IMR-90 (cell line): ENCODE measurements around the gene SPHK1. TPM values are rescaled to one million over a fixed set of nuclear protein-coding genes. Genes with fewer than 3 reads are reported as not detected.

Experiments used
- ATAC-seq: fragments of 200-7000 bp; cut with Tn5 transposase; 2 replicates; pipeline ENCODE4 v1.9.1; 2020; ENCODE audit warnings: low read depth, mild to moderate bottlenecking, moderate library complexity
- BruUV-seq: library from RNA; stranded (reverse); fragments of 400-500 nt; replicated peaks from 2 replicates; lab custom pipeline; 2021; lab: Mats Ljungman, UMichigan
- CTCF ChIA-PET: fragments of 300-600 bp; formaldehyde crosslinking; extraction: SDS; loops from one replicate; lab custom pipeline; 2021; ENCODE audit warnings: antibody characterized with exemption; lab: Yijun Ruan, JAX
- POLR2A ChIA-PET: fragments of 300-600 bp; sonication (Branson Sonifier 250); formaldehyde crosslinking; loops from one replicate; lab custom pipeline; 2022; ENCODE audit warnings: antibody characterized with exemption; ENCODE audit not compliant: unreplicated experiment; lab: Charles Lee
- DNase-seq: peaks from one replicate; pipeline ENCODE4 v3.0.0; 2013
- H2AFZ ChIP-seq: replicated peaks from 2 replicates; pipeline ENCODE3; 2013; ENCODE audit warnings: low read length, mild to moderate bottlenecking; ENCODE audit not compliant: poor library complexity
- H2AK5ac ChIP-seq: 2 replicates; pipeline ENCODE4 v1.6.1; 2013; ENCODE audit warnings: low read depth, low read length, inconsistent platforms
- H2AK9ac ChIP-seq: replicated peaks from 2 replicates; pipeline ENCODE3; 2013; ENCODE audit warnings: mild to moderate bottlenecking, low read depth, low read length, moderate library complexity; ENCODE audit not compliant: poor library complexity
- H2BK120ac ChIP-seq: 2 replicates; pipeline ENCODE4 v1.6.1; 2013; ENCODE audit warnings: low read depth, low read length, inconsistent platforms
- H2BK15ac ChIP-seq: 3 replicates; pipeline ENCODE4 v1.6.1; 2013; ENCODE audit warnings: low read depth, low read length, inconsistent platforms
- H2BK20ac ChIP-seq: 2 replicates; pipeline ENCODE4 v1.6.1; 2013; ENCODE audit warnings: low read depth, mild to moderate bottlenecking, inconsistent platforms, low read length, moderate library complexity
- H2BK5ac ChIP-seq: 2 replicates; pipeline ENCODE4 v1.6.1; 2013; ENCODE audit warnings: mild to moderate bottlenecking, low read depth, low read length, inconsistent platforms; ENCODE audit not compliant: poor library complexity, severe bottlenecking
- H3K14ac ChIP-seq: replicated peaks from 2 replicates; pipeline ENCODE4 v1.6.1; 2013; ENCODE audit warnings: low read depth, low read length, inconsistent platforms
- H3K18ac ChIP-seq: 2 replicates; pipeline ENCODE4 v1.6.1; 2013; ENCODE audit warnings: low read depth, low read length, control low read depth
- H3K23ac ChIP-seq: 2 replicates; pipeline ENCODE4 v1.6.1; 2013; ENCODE audit warnings: low read depth, low read length, inconsistent platforms
- H3K27ac ChIP-seq: 2 replicates; pipeline ENCODE4 v1.5.1; 2013; ENCODE audit warnings: mild to moderate bottlenecking, control low read depth, low read length; ENCODE audit not compliant: insufficient read depth
- H3K27me3 ChIP-seq: 2 replicates; pipeline ENCODE4 v1.6.1; 2013; ENCODE audit warnings: low read length; ENCODE audit not compliant: control insufficient read depth, insufficient read depth
- H3K36me3 ChIP-seq: 2 replicates; pipeline ENCODE4 v1.6.1; 2013; ENCODE audit warnings: low read length, mixed read lengths; ENCODE audit not compliant: control insufficient read depth, insufficient read depth
- H3K4ac ChIP-seq: 2 replicates; pipeline ENCODE4 v1.6.1; 2013; ENCODE audit warnings: low read depth, low read length, inconsistent platforms
- H3K4me1 ChIP-seq: 2 replicates; pipeline ENCODE4 v1.6.1; 2013; ENCODE audit warnings: low read length, mixed read lengths; ENCODE audit not compliant: control insufficient read depth, insufficient read depth
- H3K4me2 ChIP-seq: 2 replicates; pipeline ENCODE4 v1.6.1; 2013; ENCODE audit warnings: low read depth, mild to moderate bottlenecking, control low read depth, low read length, moderate library complexity
- H3K4me3 ChIP-seq: 2 replicates; pipeline ENCODE4 v1.5.1; 2013; ENCODE audit warnings: low read depth, mild to moderate bottlenecking, control low read depth, low read length, moderate library complexity; ENCODE audit not compliant: insufficient read depth
- H3K56ac ChIP-seq: 2 replicates; pipeline ENCODE4 v1.6.1; 2013; ENCODE audit warnings: low read length, inconsistent platforms; ENCODE audit not compliant: insufficient read depth; ENCODE audit errors: extremely low read depth
- H3K79me1 ChIP-seq, 2 experiments: 2 replicates each; pipeline ENCODE4 v1.6.1; 2013; ENCODE audit warnings: low read length in 2 of 2, inconsistent platforms in 1 of 2, low read depth in 1 of 2
- H3K9ac ChIP-seq: 2 replicates; pipeline ENCODE4 v1.6.1; 2013; ENCODE audit warnings: low read depth, low read length, control low read depth
- H3K9me1 ChIP-seq: 2 replicates; pipeline ENCODE4 v1.6.1; 2013; ENCODE audit warnings: low read length, inconsistent platforms; ENCODE audit not compliant: insufficient read depth
- H3K9me3 ChIP-seq: 2 replicates; pipeline ENCODE4 v1.6.1; 2013; ENCODE audit warnings: low read length; ENCODE audit not compliant: control insufficient read depth, insufficient read depth
- H4K20me1 ChIP-seq: 2 replicates; pipeline ENCODE4 v1.6.1; 2013; ENCODE audit warnings: low read length, inconsistent platforms; ENCODE audit not compliant: insufficient read depth
- H4K5ac ChIP-seq: 2 replicates; pipeline ENCODE4 v1.6.1; 2013; ENCODE audit warnings: mild to moderate bottlenecking, low read depth, low read length, control low read depth
- H4K8ac ChIP-seq, 2 experiments: 2 replicates each; pipeline ENCODE4 v1.6.1; 2013; ENCODE audit warnings: low read depth in 2 of 2, low read length in 2 of 2, control low read depth in 1 of 2, inconsistent platforms in 1 of 2
- H4K91ac ChIP-seq: 2 replicates; pipeline ENCODE4 v1.6.1; 2013; ENCODE audit warnings: low read depth, low read length, inconsistent platforms; ENCODE audit not compliant: insufficient read depth
- CHD1 ChIP-seq: IDR thresholded peaks from 2 replicates; pipeline ENCODE4 v1.6.1; 2012; ENCODE audit warnings: low read depth, low read length, improper control_type of control experiment
- MAFK ChIP-seq: IDR thresholded peaks from 2 replicates; pipeline ENCODE4 v1.6.1; 2012; ENCODE audit warnings: low read depth, low read length, improper control_type of control experiment
- NFE2L2 ChIP-seq: fragments of 150-350 bp; IDR thresholded peaks from 2 replicates; pipeline ENCODE4 v1.6.1; 2016; ENCODE audit warnings: low read depth, mild to moderate bottlenecking, low read length
- POLR2A ChIP-seq: IDR thresholded peaks from 2 replicates; pipeline ENCODE4 v1.6.1; 2012; ENCODE audit warnings: mild to moderate bottlenecking, low read depth, low read length
- RCOR1 ChIP-seq: IDR thresholded peaks from 2 replicates; pipeline ENCODE4 v1.6.1; 2012; ENCODE audit warnings: mild to moderate bottlenecking, low read length, improper control_type of control experiment; ENCODE audit not compliant: insufficient replicate concordance
- RFX5 ChIP-seq: IDR thresholded peaks from 2 replicates; pipeline ENCODE4 v1.8.0; 2012; ENCODE audit warnings: low read depth, mild to moderate bottlenecking, low read length, moderate library complexity
- USF2 ChIP-seq: fragments of 150-350 bp; IDR thresholded peaks from 2 replicates; pipeline ENCODE4 v1.6.1; 2017; ENCODE audit warnings: mild to moderate bottlenecking, antibody characterized with exemption, low read length, low read depth
- WGBS, 2 experiments: methylation state at CpG; one replicate each; pipeline versions ENCODE4 v1.1.5 to v1.1.7; 2013; ENCODE audit warnings: missing lambda C conversion rate in 2 of 2; ENCODE audit not compliant: insufficient read length in 1 of 2; ENCODE audit errors: extremely low coverage in 2 of 2; 5-methylcytosine and 5-hydroxymethylcytosine counted together
- dilution Hi-C: fragments of 300-500 bp; cut with HindIII; formaldehyde crosslinking; loops from one replicate; pipeline ENCODE4 v1.14.3; 2018; ENCODE audit warnings: low sequenced_read_pairs; ENCODE audit not compliant: unreplicated experiment
- in situ Hi-C: fragments of 300-500 bp; cut with MboI; formaldehyde crosslinking; loops from 3 replicates; pipeline ENCODE4 v1.14.3; 2019; ENCODE audit warnings: low sequenced_read_pairs, inconsistent platforms, mixed read lengths
- intact Hi-C: fragments of 100-400 bp; cut with micrococcal nuclease; formaldehyde crosslinking; loops from 2 replicates; pipeline ENCODE4 v1.10.0; 2022
- polyA plus RNA-seq, 3 experiments: library from polyadenylated mRNA; depleted of rRNA; stranded (reverse); fragments of >200 nt; gene quantifications; 2 replicates each; pipeline ENCODE4 v1.2.3, GENCODE V29; 2012; ENCODE audit warnings: low replicate concordance in 1 of 3
- total RNA-seq: library from RNA; depleted of rRNA; stranded (reverse); fragments of >200 nt; gene quantifications from 2 replicates; pipeline ENCODE4 v1.2.3, GENCODE V29; 2012
- TF ChIP-seq, protein P1 (sequence below): fragments of 150-350 bp; IDR thresholded peaks from 2 replicates; pipeline ENCODE4 v1.6.1; 2016; ENCODE audit warnings: low read depth, mild to moderate bottlenecking, low read length, moderate library complexity, borderline replicate concordance
- TF ChIP-seq, protein P2 (sequence below): conservative IDR thresholded peaks from 2 replicates; pipeline ENCODE4 v1.5.1; 2012; ENCODE audit warnings: mild to moderate bottlenecking, low read depth, low read length, improper control_type of control experiment

The SPHK1 gene
- total and polyA plus RNA-seq, 2 of the 4 experiments (the other 2 are of a cell fraction) = 44.4 to 82.7 TPM

- Histone ChIP-seq H4K5ac (no peak overlapping the region), H2BK120ac (no peak overlapping the region), H2AFZ (no peak overlapping the region), H3K9me3 (no peaks in the 10 kb centered on the region), H3K36me3 (peaks cover 7% of the 10 kb centered on the region; the same call in 1 of the 2 replicates), H3K18ac (no peak overlapping the region), H3K4ac (no peak overlapping the region), H3K14ac (no peak overlapping the region), H4K91ac (no peak overlapping the region), H3K56ac (no peak overlapping the region), H3K4me1 (peaks cover 14% of the 10 kb centered on the region), H2BK5ac (no peak overlapping the region), H3K27ac (no peak overlapping the region), H2AK9ac (no peak overlapping the region), H4K20me1 (peaks cover 76% of the 10 kb centered on the region), H3K23ac (no peak overlapping the region), H4K8ac (no peak overlapping the region), H3K79me1 (peaks cover 55 to 86% of the 10 kb centered on the region in 2 experiments), H2BK20ac (no peak overlapping the region), H3K4me3 (no peak overlapping the region), H2AK5ac (no peak overlapping the region), H3K27me3 (no peaks in the 10 kb centered on the region), H2BK15ac (no peak overlapping the region), H3K9ac (no peak overlapping the region), H3K4me2 (no peak overlapping the region), H3K9me1 (peaks cover 26% of the 10 kb centered on the region)
- no peak for DNase-seq
- intact Hi-C loops = no loop called here
- in situ Hi-C loops = no loop called here
- TF ChIP-seq CHD1 (no peak), MAFK (no peak), POLR2A (no peak), USF2 (no peak), NFE2L2 (no peak), RFX5 (no peak), RCOR1 (no peak)
- TF ChIP-seq, protein P1, sequence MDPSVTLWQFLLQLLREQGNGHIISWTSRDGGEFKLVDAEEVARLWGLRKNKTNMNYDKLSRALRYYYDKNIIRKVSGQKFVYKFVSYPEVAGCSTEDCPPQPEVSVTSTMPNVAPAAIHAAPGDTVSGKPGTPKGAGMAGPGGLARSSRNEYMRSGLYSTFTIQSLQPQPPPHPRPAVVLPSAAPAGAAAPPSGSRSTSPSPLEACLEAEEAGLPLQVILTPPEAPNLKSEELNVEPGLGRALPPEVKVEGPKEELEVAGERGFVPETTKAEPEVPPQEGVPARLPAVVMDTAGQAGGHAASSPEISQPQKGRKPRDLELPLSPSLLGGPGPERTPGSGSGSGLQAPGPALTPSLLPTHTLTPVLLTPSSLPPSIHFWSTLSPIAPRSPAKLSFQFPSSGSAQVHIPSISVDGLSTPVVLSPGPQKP = no peak
- TF ChIP-seq, protein P2, sequence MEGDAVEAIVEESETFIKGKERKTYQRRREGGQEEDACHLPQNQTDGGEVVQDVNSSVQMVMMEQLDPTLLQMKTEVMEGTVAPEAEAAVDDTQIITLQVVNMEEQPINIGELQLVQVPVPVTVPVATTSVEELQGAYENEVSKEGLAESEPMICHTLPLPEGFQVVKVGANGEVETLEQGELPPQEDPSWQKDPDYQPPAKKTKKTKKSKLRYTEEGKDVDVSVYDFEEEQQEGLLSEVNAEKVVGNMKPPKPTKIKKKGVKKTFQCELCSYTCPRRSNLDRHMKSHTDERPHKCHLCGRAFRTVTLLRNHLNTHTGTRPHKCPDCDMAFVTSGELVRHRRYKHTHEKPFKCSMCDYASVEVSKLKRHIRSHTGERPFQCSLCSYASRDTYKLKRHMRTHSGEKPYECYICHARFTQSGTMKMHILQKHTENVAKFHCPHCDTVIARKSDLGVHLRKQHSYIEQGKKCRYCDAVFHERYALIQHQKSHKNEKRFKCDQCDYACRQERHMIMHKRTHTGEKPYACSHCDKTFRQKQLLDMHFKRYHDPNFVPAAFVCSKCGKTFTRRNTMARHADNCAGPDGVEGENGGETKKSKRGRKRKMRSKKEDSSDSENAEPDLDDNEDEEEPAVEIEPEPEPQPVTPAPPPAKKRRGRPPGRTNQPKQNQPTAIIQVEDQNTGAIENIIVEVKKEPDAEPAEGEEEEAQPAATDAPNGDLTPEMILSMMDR = no peak
- dilution Hi-C loops = no loop called here
- no peak for ATAC-seq
- ChIA-PET POLR2A (no interaction called here), CTCF (no interaction called here)
- no TSS peak for BruUV-seq
- no CpG with 5 or more reads among the region's 6 CpGs for WGBS, 2 experiments
Measured at GRCh38 chr17:76416457-76416856, 32.0 kb downstream of the SPHK1 start.
